Stimulated activated naive B cell treated with anti-CD40 and anti-IgM and Interleukin-4, amounts not matched to agents 10 μg/mL and 1 μg/mL and 100 μg/mL, for 72 hours (primary cell): Measurements from ENCODE around the gene FOXF1.

Experiments
- ATAC-seq, 2 donors: fragments of 150-1000 bp; cut with Tn5 transposase; replicated peaks; 2 replicates each; pipeline ENCODE4 v1.10.0; 2021; ENCODE audit warnings: moderate library complexity in 1 of 2
- DNase-seq: peaks from one replicate; pipeline ENCODE4 v3.0.0; 2021
- H3K27ac Mint-ChIP-seq: one replicate; pipeline ENCODE4 v1.8.0; 2022; ENCODE audit warnings: mild to moderate bottlenecking, mixed read lengths
- H3K27me3 Mint-ChIP-seq, 2 donors: one replicate each; pipeline ENCODE4 v1.8.0; 2022; ENCODE audit warnings: mixed read lengths in 2 of 2
- H3K36me3 Mint-ChIP-seq, 2 donors: one replicate each; pipeline ENCODE4 v1.8.0; 2022; ENCODE audit warnings: mixed read lengths in 2 of 2, mild to moderate bottlenecking in 1 of 2
- H3K4me1 Mint-ChIP-seq, 2 donors: one replicate each; pipeline ENCODE4 v1.8.0; 2022; ENCODE audit warnings: mixed read lengths in 2 of 2, mild to moderate bottlenecking in 1 of 2
- H3K4me3 Mint-ChIP-seq, 2 donors: one replicate each; pipeline ENCODE4 v1.8.0; 2022; ENCODE audit warnings: mild to moderate bottlenecking in 2 of 2, mixed read lengths in 2 of 2, moderate library complexity in 1 of 2
- H3K9me3 Mint-ChIP-seq, 2 donors: one replicate each; pipeline ENCODE4 v1.8.0; 2022; ENCODE audit warnings: mixed read lengths in 2 of 2, mild to moderate bottlenecking in 1 of 2

Gene FOXF1

DNA sequence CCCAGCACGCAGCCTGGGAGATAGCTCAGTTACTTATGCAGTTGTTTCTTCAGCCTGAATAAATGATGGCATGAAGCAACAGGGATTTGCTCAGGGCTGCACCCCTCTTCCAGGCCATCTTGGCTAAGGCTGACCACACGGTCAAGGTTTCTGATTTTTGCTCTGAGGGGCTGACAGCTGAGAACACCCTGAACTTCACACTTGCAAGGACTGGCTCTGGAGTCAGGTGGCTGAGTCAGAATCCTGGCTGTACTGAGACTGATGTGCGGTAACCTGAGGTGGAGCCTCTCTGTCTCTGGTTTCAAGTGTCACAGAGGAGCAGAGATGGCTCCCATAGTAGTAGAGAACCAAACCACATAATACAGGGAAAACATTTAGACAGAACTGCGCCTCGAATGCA lies 40.0 kb downstream of the FOXF1 start:
- H3K27me3 Mint-ChIP-seq, result no peaks in the 10 kb centered on the region
- no peak overlapping the region for H3K27ac Mint-ChIP-seq
- peaks cover 28 to 43% of the 10 kb centered on the region in 2 donors for H3K36me3 Mint-ChIP-seq
- ATAC-seq (no peak), DNase-seq (no peak)
- no peaks in the 10 kb centered on the region for H3K9me3 Mint-ChIP-seq
- no peak overlapping the region for H3K4me3 Mint-ChIP-seq
- peaks cover 7 to 13% of the 10 kb centered on the region in 2 donors for H3K4me1 Mint-ChIP-seq

DNA sequence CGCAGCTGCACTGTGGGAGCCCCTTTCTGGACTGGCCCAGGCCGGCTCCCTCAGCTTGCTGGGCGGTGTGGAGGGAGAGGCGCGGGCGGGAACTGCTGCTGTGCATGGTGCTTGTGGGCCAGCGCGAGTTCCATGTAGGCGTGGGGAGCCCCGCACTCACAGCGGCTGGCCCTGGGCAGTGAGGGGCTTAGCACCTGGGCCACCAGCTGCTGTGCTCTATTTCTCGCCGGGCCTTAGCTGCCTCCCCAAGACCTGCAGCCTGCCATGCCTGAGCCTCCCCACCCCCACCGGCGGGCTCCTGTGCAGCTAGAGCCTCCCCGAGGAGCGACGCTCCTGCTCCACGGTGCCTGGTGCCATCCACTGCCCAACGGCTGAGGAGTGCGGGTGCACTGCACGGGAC lies 43.0 kb downstream of the FOXF1 start:
- ATAC-seq (no peak), DNase-seq (no peak)
- Mint-ChIP-seq H3K4me1 (peaks cover 7 to 20% of the 10 kb centered on the region in 2 donors), H3K27ac (peak overlapping the region; percentile 88), H3K9me3 (no peaks in the 10 kb centered on the region), H3K36me3 (peaks cover 17 to 26% of the 10 kb centered on the region in 2 donors), H3K27me3 (peaks cover 5 to 6% of the 10 kb centered on the region in 2 donors), H3K4me3 (no peak overlapping the region)

DNA sequence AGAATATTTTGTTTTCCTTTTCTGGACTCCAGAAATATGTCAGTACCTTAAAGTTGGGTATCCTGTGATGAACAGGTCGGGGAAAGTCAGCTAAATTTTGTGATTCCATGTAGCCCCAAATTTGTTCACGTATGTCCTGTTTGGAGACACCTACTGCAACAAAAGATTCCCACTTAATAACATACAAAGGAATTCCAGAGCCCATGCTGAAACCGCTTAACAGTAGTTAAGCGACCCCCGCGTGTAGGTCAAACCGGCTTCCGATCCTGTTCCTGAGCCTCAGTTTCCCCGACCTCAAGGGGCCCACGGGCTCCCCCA lies 44.2 kb downstream of the FOXF1 start:
- ATAC-seq, result peak; percentile 2 to 3

DNA sequence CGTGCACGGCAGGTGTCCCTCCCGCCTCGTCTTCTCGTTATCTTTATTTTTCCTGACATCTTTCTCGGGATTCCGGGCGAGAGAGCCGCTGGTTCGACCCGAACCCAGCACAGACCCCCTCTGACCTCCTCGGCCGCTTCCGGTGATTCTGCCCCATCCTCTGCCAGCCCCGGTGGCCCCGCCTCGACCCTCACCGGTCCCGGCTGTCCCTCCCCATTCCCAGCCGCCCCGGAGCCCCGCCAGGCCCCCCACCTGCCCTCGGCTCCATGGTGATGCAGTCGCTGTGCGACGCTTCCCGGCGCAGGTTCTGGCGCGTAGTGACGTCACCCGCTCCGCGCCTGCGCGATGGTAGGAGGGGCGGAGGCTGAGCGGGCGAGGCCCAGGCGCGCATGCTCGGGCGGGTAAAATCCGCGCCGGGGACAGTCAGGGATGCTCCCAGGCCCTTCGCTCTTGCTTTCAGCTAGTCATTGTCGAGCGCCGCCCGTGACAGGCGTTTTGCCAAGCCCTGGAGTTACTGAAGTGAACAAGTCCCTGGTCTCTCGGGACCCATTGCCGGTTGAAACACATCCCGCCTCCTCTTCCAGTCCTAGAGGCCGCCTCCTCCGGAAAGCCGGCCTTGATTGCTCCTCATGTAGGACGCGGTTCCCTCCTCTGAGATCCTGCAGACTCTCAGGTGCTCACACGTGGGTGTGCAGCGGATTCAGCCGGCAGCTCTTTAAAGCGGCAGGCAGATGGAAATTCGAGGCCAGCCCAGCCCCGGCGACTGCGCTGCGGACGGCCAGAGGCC lies 44.8 kb downstream of the FOXF1 start, which contains the start of gene MTHFSD:
TSS of gene MTHFSD (minus strand) at position 319 of the 787 bp plus-strand sequence. CDS start at position 268, 51 bp downstream.
- Mint-ChIP-seq H3K36me3 (peaks cover 17 to 26% of the 10 kb centered on the region in 2 donors), H3K27ac (peak within 1 kb of the TSS; percentile 99), H3K4me1 (peaks cover 7 to 20% of the 10 kb centered on the region in 2 donors), H3K4me3 (peak within 1 kb of the TSS; percentile 91 to 92), H3K9me3 (no peaks in the 10 kb centered on the region), H3K27me3 (peaks cover 10 to 22% of the 10 kb centered on the region in 2 donors)
- DNase-seq (peak; percentile 94), ATAC-seq (peak; percentile 94 to 99)

More for the DNA sequence above, 44.2 kb downstream of the FOXF1 start:
- no peak for DNase-seq
- H3K4me3 Mint-ChIP-seq, result peak overlapping the region; percentile 91 to 92
- H3K27me3 Mint-ChIP-seq, result peaks cover 7 to 16% of the 10 kb centered on the region in 2 donors
- H3K27ac Mint-ChIP-seq, result peak overlapping the region; percentile 99
- H3K9me3 Mint-ChIP-seq, result no peaks in the 10 kb centered on the region
- H3K4me1 Mint-ChIP-seq, result peaks cover 7 to 20% of the 10 kb centered on the region in 2 donors
- H3K36me3 Mint-ChIP-seq, result peaks cover 17 to 26% of the 10 kb centered on the region in 2 donors

DNA sequence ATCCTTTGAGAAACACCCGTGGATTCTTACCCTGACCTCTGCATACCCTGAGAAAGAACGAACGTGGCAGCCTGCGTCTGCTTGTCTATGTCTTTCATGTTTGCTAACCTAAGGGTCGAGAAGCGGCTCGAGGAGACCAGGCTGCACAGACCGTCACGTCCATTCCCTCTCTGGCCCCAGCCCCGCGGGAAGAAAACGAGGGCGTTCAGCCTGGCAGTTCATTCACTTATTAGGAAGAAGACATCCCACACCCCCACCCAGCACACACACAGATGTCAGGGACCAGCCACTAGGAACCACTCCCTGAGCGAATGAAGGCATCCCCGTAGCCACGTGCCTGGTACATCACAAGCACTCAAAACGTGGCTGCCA lies 45.4 kb downstream of the FOXF1 start:
- no peak for ATAC-seq
- Mint-ChIP-seq H3K27me3 (peaks cover 14 to 26% of the 10 kb centered on the region in 2 donors), H3K9me3 (no peaks in the 10 kb centered on the region), H3K4me1 (peaks cover 7 to 20% of the 10 kb centered on the region in 2 donors), H3K36me3 (peaks cover 15 to 21% of the 10 kb centered on the region in 2 donors), H3K27ac (peak overlapping the region; percentile 99), H3K4me3 (peak overlapping the region; percentile 91 to 92)
- no peak for DNase-seq

DNA sequence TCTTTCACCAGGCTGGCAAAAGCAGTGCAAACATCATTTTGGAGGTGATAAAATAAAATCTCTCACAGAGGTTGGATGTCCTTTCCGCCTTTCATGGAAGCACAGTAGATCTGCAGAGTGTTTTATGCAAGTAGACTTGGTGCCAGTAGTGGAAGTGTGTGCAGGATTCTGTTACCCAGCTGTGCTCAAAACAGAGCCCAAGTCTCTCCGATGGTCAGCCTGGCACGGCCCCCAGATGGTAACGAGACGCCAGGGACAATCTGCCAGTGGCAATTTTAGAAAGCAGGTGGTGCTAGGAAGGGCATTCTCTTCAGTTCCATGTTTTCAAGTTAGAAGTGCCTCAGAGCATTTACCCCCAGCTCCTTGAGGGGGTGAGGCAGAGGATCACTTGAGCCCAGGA lies 46.2 kb downstream of the FOXF1 start:
- ATAC-seq, result no peak
- H3K4me1 Mint-ChIP-seq, result peaks cover 7 to 20% of the 10 kb centered on the region in 2 donors
- DNase-seq, result no peak
- no peaks in the 10 kb centered on the region for H3K9me3 Mint-ChIP-seq
- peak overlapping the region in 1 of 2 donors; percentile 10 for H3K4me3 Mint-ChIP-seq
- peaks cover 15 to 20% of the 10 kb centered on the region in 2 donors for H3K36me3 Mint-ChIP-seq
- H3K27ac Mint-ChIP-seq, result no peak overlapping the region
- peaks cover 14 to 26% of the 10 kb centered on the region in 2 donors for H3K27me3 Mint-ChIP-seq

DNA sequence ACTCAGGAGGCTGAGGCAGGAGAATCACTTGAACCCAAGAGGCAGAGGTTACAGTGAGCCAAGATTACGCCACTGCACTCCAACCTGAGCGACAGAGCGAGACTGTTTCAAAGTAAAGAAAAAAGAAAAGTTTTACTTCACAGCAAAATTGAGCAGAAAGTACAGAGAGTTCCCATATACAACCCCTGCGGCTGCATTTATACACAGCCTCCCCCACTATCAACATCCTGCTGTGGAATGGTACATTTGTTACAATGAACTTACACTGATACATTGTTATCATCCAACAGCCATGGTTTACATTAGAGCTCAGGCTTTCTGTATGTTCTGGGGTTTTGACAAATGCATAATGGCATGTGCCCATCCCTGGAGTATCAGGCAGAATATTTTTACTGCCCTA lies 47.3 kb downstream of the FOXF1 start:
- H3K27ac Mint-ChIP-seq, result no peak overlapping the region
- peaks cover 13 to 15% of the 10 kb centered on the region in 2 donors for H3K36me3 Mint-ChIP-seq
- ATAC-seq (no peak), DNase-seq (no peak)
- no peaks in the 10 kb centered on the region for H3K9me3 Mint-ChIP-seq
- H3K4me3 Mint-ChIP-seq, result no peak overlapping the region
- peaks cover 22 to 34% of the 10 kb centered on the region in 2 donors for H3K27me3 Mint-ChIP-seq
- peaks cover 7 to 20% of the 10 kb centered on the region in 2 donors for H3K4me1 Mint-ChIP-seq

DNA sequence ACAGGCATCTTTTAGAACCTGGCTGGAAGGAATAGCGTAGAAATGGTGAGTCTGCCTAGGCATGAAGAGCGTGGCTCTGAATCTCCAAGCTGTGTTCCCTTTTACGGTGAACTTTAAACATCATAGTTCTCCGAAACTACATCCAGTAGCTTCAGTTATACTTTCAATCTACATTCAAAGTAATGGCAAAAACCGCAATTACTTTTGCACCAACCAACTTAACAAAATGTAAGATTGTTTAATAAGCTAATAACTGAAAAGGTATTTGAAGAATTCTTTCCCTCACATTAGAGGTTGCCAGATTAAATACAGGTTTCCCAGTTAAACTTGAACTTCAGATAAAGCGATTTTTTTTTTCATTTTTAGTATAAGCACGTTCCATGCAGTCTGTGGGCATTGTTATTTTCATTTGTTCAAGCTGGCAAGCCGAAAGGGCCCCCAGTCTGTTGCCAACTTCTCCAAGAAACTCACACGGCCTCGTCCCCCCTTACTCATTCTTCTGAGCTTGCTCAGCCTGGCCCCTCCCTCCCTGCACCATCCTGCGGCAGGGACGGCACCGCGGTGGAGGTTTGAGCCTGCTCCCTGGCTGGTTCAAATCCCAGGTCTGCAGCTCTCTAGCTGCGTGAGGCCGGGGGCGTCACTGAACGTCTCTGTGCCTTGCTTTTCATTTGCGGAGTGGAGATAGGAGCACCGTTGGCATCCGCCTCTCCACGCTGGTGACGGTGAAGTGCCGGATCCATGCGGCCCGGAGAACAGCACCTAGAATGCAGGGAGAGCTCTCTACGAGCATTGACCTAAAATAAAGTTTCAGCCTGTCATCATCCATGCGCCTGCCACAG lies 48.2 kb downstream of the FOXF1 start:
- no peak overlapping the region for H3K4me3 Mint-ChIP-seq
- peaks cover 11 to 13% of the 10 kb centered on the region in 2 donors for H3K36me3 Mint-ChIP-seq
- H3K27me3 Mint-ChIP-seq, result peaks cover 32 to 37% of the 10 kb centered on the region in 2 donors
- DNase-seq, result no peak
- ATAC-seq, result no peak
- H3K9me3 Mint-ChIP-seq, result no peaks in the 10 kb centered on the region
- H3K4me1 Mint-ChIP-seq, result peaks cover 8 to 25% of the 10 kb centered on the region in 2 donors
- no peak overlapping the region for H3K27ac Mint-ChIP-seq

DNA sequence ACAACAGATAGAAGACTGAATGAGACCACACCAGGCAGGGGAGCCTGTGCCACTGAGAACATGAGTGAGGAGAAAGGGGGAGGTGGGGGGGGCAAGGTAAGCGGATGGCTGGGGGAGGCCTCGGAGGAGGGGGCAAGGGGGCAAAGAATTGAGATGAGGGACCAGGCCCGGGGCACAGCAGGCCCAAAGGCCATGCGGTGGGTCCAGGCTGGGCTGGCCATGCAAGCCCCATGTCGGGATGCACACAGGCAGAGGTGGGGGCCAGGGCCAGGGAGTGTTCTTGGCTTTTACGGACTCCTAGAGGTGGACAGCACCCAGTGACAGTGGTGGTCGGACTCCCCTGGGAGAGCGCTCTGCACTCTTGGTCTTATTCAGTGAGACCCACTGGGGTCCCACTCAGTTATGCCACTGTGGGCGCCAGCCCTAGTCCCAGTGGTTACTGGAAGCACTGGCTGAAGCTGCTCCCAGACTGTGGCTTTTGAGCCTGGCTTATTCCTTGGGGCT lies 49.5 kb downstream of the FOXF1 start:
- H3K27ac Mint-ChIP-seq, result no peak overlapping the region
- ATAC-seq (no peak), DNase-seq (no peak)
- H3K36me3 Mint-ChIP-seq, result peaks cover 4 to 6% of the 10 kb centered on the region in 2 donors
- H3K27me3 Mint-ChIP-seq, result peaks cover 44 to 50% of the 10 kb centered on the region in 2 donors
- peaks cover 9 to 23% of the 10 kb centered on the region in 2 donors for H3K4me1 Mint-ChIP-seq
- H3K4me3 Mint-ChIP-seq, result no peak overlapping the region
- no peaks in the 10 kb centered on the region for H3K9me3 Mint-ChIP-seq

DNA sequence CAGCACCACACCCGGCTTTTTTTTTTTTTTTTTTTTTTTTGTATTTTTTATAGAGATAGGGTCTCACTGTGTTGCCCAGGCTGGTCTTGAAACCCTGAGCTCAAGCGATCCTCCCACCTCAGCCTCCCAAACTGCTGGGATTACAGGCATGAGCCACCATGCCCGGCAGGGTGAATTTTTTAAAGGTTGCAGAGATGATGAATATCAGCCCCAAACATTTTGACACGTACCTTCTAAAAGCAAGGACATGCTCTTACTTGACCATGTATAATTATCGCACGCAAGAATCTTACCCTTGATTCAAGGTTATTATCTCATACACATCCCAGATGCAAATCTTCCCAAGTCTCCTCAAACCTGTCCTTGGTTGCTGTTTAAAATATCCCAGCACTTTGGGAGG lies 52.0 kb downstream of the FOXF1 start:
- peaks cover 57 to 64% of the 10 kb centered on the region in 2 donors for H3K27me3 Mint-ChIP-seq
- no peaks in the 10 kb centered on the region for H3K9me3 Mint-ChIP-seq
- no peak for DNase-seq
- peaks cover 12 to 22% of the 10 kb centered on the region in 2 donors for H3K4me1 Mint-ChIP-seq
- H3K4me3 Mint-ChIP-seq, result no peak overlapping the region
- H3K27ac Mint-ChIP-seq, result no peak overlapping the region
- no peaks in the 10 kb centered on the region for H3K36me3 Mint-ChIP-seq
- no peak for ATAC-seq

DNA sequence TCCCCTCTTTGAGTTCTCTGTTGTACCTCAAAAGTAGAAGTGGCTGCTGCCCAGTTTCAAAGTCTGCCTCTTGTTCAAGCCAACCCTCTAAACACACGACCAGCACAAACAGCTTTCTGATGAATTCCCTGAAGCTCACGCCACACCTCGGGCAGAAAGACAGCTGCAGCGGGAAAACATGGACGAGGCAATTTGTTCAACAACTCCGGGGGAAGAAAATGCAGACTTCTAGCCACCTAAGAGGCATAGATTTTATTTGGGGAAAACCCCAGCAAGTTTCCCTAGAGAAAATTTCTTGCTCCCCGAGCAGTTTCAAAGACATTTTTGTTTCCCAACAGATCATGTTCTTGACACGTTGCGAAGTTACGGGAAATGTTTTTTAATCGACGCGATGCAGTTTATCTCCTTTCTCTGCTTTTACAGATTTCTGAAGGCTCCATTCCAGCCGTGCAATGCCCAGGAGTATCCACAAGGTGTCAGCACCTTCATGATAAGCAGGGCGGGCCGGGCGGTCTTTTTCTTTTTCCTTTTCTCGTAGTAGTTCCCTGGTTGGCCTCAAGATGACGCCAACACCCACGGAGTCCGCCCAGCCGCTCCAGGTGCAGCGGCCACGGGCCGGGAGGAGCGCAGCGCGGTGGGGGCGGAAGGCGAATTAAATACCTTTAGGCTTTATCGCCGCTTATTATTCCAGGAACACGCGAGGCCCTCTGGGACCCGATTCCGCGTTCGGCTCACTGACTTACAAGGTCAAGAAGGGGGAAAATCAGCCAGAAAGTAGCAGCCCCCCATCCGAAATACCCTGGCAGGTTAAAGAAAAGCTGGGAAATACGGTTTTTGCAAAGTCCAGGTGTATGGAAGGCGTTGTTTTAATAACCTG lies 53.4 kb downstream of the FOXF1 start:
- peaks cover 58 to 64% of the 10 kb centered on the region in 2 donors for H3K27me3 Mint-ChIP-seq
- no peaks in the 10 kb centered on the region for H3K36me3 Mint-ChIP-seq
- H3K27ac Mint-ChIP-seq, result peak overlapping the region; percentile 15
- peak; percentile 73 to 83 for ATAC-seq
- peak overlapping the region; percentile 52 to 56 for H3K4me3 Mint-ChIP-seq
- H3K9me3 Mint-ChIP-seq, result no peaks in the 10 kb centered on the region
- peak; percentile 76 for DNase-seq
- H3K4me1 Mint-ChIP-seq, result peaks cover 14 to 29% of the 10 kb centered on the region in 2 donors
